CD8-positive, alpha-beta memory T cell (primary cell): Measurements from ENCODE around the gene RAB11FIP2. TPM values are rescaled to one million over a fixed set of nuclear protein-coding genes. Genes with fewer than 3 reads are reported as not detected.
A peak's percentile ranks its signal among the peaks of the same experiment; 100 is the strongest.

Source experiments
- CTCF ChIA-PET: fragments of 350-600 bp; sonication (Branson Sonifier 250); formaldehyde crosslinking; loops from one replicate; lab custom pipeline; 2021; ENCODE audit warnings: antibody characterized with exemption; lab: Charles Lee
- POLR2A ChIA-PET: fragments of 350-600 bp; sonication (Branson Sonifier 250); formaldehyde crosslinking; loops from one replicate; lab custom pipeline; 2021; ENCODE audit warnings: antibody characterized with exemption; lab: Charles Lee
- DNase-seq, 5 donors: peaks; one replicate each; pipeline versions ENCODE4 v3.0.0 to v3.0.0-alpha.2; 2020 to 2022; ENCODE audit warnings: mixed read lengths in 1 of 5
- H3K27ac ChIP-seq: one replicate; pipeline ENCODE4 v1.7.0; 2013; ENCODE audit warnings: low read depth, mild to moderate bottlenecking, low read length, moderate library complexity
- H3K27me3 ChIP-seq: 2 replicates; pipeline ENCODE4 v1.7.0; 2013; ENCODE audit warnings: low read length, mild to moderate bottlenecking; ENCODE audit not compliant: insufficient read depth, poor library complexity, severe bottlenecking
- H3K36me3 ChIP-seq: 2 replicates; pipeline ENCODE4 v1.7.0; 2013; ENCODE audit warnings: mild to moderate bottlenecking, low read length, moderate library complexity; ENCODE audit not compliant: insufficient read depth
- H3K4me1 ChIP-seq: 2 replicates; pipeline ENCODE4 v1.7.0; 2013; ENCODE audit warnings: mild to moderate bottlenecking, low read length, moderate library complexity; ENCODE audit not compliant: insufficient read depth
- H3K4me3 ChIP-seq: 2 replicates; pipeline ENCODE4 v1.7.0; 2013; ENCODE audit warnings: mild to moderate bottlenecking, low read length
- H3K9me3 ChIP-seq: 2 replicates; pipeline ENCODE4 v1.7.0; 2013; ENCODE audit warnings: mild to moderate bottlenecking, low read length
- H3K27ac Mint-ChIP-seq, 8 donors: one replicate each; pipeline ENCODE4 v1.8.0; 2020 to 2021; ENCODE audit warnings: mixed read lengths in 8 of 8, mild to moderate bottlenecking in 6 of 8, inconsistent platforms in 3 of 8, moderate library complexity in 3 of 8
- H3K27me3 Mint-ChIP-seq, 2 donors: one replicate each; pipeline ENCODE4 v1.8.0; 2020 to 2021; ENCODE audit warnings: mixed read lengths in 2 of 2, mild to moderate bottlenecking in 1 of 2, moderate library complexity in 1 of 2
- H3K36me3 Mint-ChIP-seq, 3 donors: one replicate each; pipeline ENCODE4 v1.8.0; 2020 to 2021; ENCODE audit warnings: mixed read lengths in 3 of 3, inconsistent platforms in 1 of 3, mild to moderate bottlenecking in 1 of 3
- H3K4me1 Mint-ChIP-seq, 3 donors: one replicate each; pipeline ENCODE4 v1.8.0; 2020 to 2021; ENCODE audit warnings: mixed read lengths in 3 of 3, inconsistent platforms in 1 of 3, mild to moderate bottlenecking in 1 of 3
- H3K4me3 Mint-ChIP-seq, 7 donors: one replicate each; pipeline ENCODE4 v1.8.0; 2020 to 2021; ENCODE audit warnings: mixed read lengths in 7 of 7, mild to moderate bottlenecking in 6 of 7, moderate library complexity in 4 of 7, inconsistent platforms in 2 of 7
- H3K9me3 Mint-ChIP-seq, 5 donors: one replicate each; pipeline ENCODE4 v1.8.0; 2020 to 2022; ENCODE audit warnings: mixed read lengths in 5 of 5, mild to moderate bottlenecking in 3 of 5, moderate library complexity in 2 of 5, inconsistent platforms in 1 of 5
- polyA plus RNA-seq: library from polyadenylated mRNA; unstranded; fragments of 300-500 nt; fragmentation: Illumina TruSeq; gene quantifications from one replicate; pipeline ENCODE4 v1.2.3, GENCODE V29; 2021
- total RNA-seq, 2 experiments: library from RNA; stranded (reverse); gene quantifications; one replicate each; pipeline ENCODE4 v1.2.3, GENCODE V29; 2021

Gene RAB11FIP2
- total and polyA plus RNA-seq, 3 experiments from 2014 or later: 9.8 to 10.5 (median 10.1) TPM

GRCh38 chr10:118031351-118032075 is 15.2 kb downstream of the RAB11FIP2 start:
- H3K36me3 ChIP-seq: no peaks in the 10 kb centered on the region
- H3K27ac Mint-ChIP-seq: no peak overlapping the region
- H3K4me1 Mint-ChIP-seq: peaks cover 12 to 33% (median 33%) of the 10 kb centered on the region in 3 donors
- ChIA-PET POLR2A (no interaction called here), CTCF (no interaction called here)
- no peak overlapping the region for H3K4me3 ChIP-seq
- H3K4me3 Mint-ChIP-seq: no peak overlapping the region
- H3K27me3 Mint-ChIP-seq: no peaks in the 10 kb centered on the region
- no peak overlapping the region for H3K27ac ChIP-seq
- peaks cover 17% of the 10 kb centered on the region for H3K4me1 ChIP-seq
- H3K9me3 ChIP-seq: no peaks in the 10 kb centered on the region
- peaks cover 0 to 33% (median 16%) of the 10 kb centered on the region in 3 donors for H3K36me3 Mint-ChIP-seq
- H3K27me3 ChIP-seq: no peaks in the 10 kb centered on the region
- no peaks in the 10 kb centered on the region for H3K9me3 Mint-ChIP-seq
- no peak for DNase-seq

- Mint-ChIP-seq H3K4me3 (no peak overlapping the region), H3K4me1 (peaks cover 7 to 26% (median 21%) of the 10 kb centered on the region in 3 donors), H3K9me3 (no peaks in the 10 kb centered on the region), H3K36me3 (peaks cover 0 to 18% (median 17%) of the 10 kb centered on the region in 3 donors), H3K27ac (no peak overlapping the region), H3K27me3 (no peaks in the 10 kb centered on the region)
- Histone ChIP-seq H3K4me1 (no peaks in the 10 kb centered on the region), H3K27me3 (no peaks in the 10 kb centered on the region), H3K4me3 (no peak overlapping the region), H3K36me3 (no peaks in the 10 kb centered on the region), H3K9me3 (no peaks in the 10 kb centered on the region), H3K27ac (no peak overlapping the region)
- ChIA-PET POLR2A (no interaction called here), CTCF (no interaction called here)
- DNase-seq: no peak
Observed at GRCh38 chr10:118028619-118029018, 18.1 kb downstream of the RAB11FIP2 start.

- POLR2A ChIA-PET: no interaction called here
- no peaks in the 10 kb centered on the region for H3K9me3 Mint-ChIP-seq
Observed at GRCh38 chr10:118027397-118027796, 19.3 kb downstream of the RAB11FIP2 start.

GRCh38 chr10:118026936-118027335 is 19.8 kb downstream of the RAB11FIP2 start:
- Histone ChIP-seq H3K4me1 (no peaks in the 10 kb centered on the region), H3K27me3 (no peaks in the 10 kb centered on the region), H3K4me3 (no peak overlapping the region), H3K36me3 (no peaks in the 10 kb centered on the region), H3K27ac (no peak overlapping the region), H3K9me3 (no peaks in the 10 kb centered on the region)
- Mint-ChIP-seq H3K4me3 (no peak overlapping the region), H3K36me3 (peaks cover 0 to 13% (median 9%) of the 10 kb centered on the region in 3 donors), H3K27me3 (no peaks in the 10 kb centered on the region), H3K27ac (no peak overlapping the region), H3K4me1 (peaks cover 7 to 26% (median 21%) of the 10 kb centered on the region in 3 donors), H3K9me3 (no peaks in the 10 kb centered on the region)
- DNase-seq: no peak
- CTCF ChIA-PET: no interaction called here
- POLR2A ChIA-PET: no interaction called here

More at GRCh38 chr10:118027397-118027796, 19.3 kb downstream of the RAB11FIP2 start:
- no peak for DNase-seq
- CTCF ChIA-PET: no interaction called here
- H3K27me3 ChIP-seq: no peaks in the 10 kb centered on the region
- H3K4me3 ChIP-seq: no peak overlapping the region
- Mint-ChIP-seq H3K36me3 (peaks cover 0 to 13% (median 11%) of the 10 kb centered on the region in 3 donors), H3K27me3 (no peaks in the 10 kb centered on the region), H3K4me3 (no peak overlapping the region), H3K27ac (no peak overlapping the region), H3K4me1 (peaks cover 7 to 26% (median 21%) of the 10 kb centered on the region in 3 donors)
- no peaks in the 10 kb centered on the region for H3K4me1 ChIP-seq
- no peak overlapping the region for H3K27ac ChIP-seq
- no peaks in the 10 kb centered on the region for H3K9me3 ChIP-seq
- no peaks in the 10 kb centered on the region for H3K36me3 ChIP-seq

- H3K9me3 ChIP-seq: no peaks in the 10 kb centered on the region
Observed at GRCh38 chr10:118020365-118020764, 26.4 kb downstream of the RAB11FIP2 start.

GRCh38 chr10:118017850-118018249 is 28.9 kb downstream of the RAB11FIP2 start:
- Histone ChIP-seq H3K4me1 (no peaks in the 10 kb centered on the region), H3K27ac (no peak overlapping the region), H3K9me3 (no peaks in the 10 kb centered on the region), H3K36me3 (peaks cover 3% of the 10 kb centered on the region), H3K27me3 (no peaks in the 10 kb centered on the region), H3K4me3 (no peak overlapping the region)
- Mint-ChIP-seq H3K9me3 (no peaks in the 10 kb centered on the region), H3K27me3 (no peaks in the 10 kb centered on the region), H3K4me3 (no peak overlapping the region), H3K4me1 (peaks cover 0 to 1% (median 0%) of the 10 kb centered on the region in 3 donors), H3K36me3 (peaks cover 0 to 51% (median 19%) of the 10 kb centered on the region in 3 donors), H3K27ac (no peak overlapping the region)
- CTCF ChIA-PET: no interaction called here
- POLR2A ChIA-PET: no interaction called here
- no peak for DNase-seq

More at GRCh38 chr10:118020365-118020764, 26.4 kb downstream of the RAB11FIP2 start:
- H3K27ac ChIP-seq: no peak overlapping the region
- H3K4me1 ChIP-seq: no peaks in the 10 kb centered on the region
- POLR2A ChIA-PET: no interaction called here
- CTCF ChIA-PET: no interaction called here
- no peak for DNase-seq
- Mint-ChIP-seq H3K36me3 (peaks cover 0 to 34% (median 9%) of the 10 kb centered on the region in 3 donors), H3K4me3 (no peak overlapping the region), H3K9me3 (no peaks in the 10 kb centered on the region), H3K27ac (peak overlapping the region in 2 of 8 donors; percentile 8 to 47), H3K4me1 (peaks cover 0 to 1% (median under 1%) of the 10 kb centered on the region in 3 donors), H3K27me3 (no peaks in the 10 kb centered on the region)
- H3K4me3 ChIP-seq: no peak overlapping the region
- no peaks in the 10 kb centered on the region for H3K27me3 ChIP-seq
- no peaks in the 10 kb centered on the region for H3K36me3 ChIP-seq

GRCh38 chr10:118017071-118017740 is 29.5 kb downstream of the RAB11FIP2 start:
- Histone ChIP-seq H3K4me3 (no peak overlapping the region), H3K27me3 (no peaks in the 10 kb centered on the region), H3K4me1 (no peaks in the 10 kb centered on the region), H3K27ac (no peak overlapping the region), H3K9me3 (no peaks in the 10 kb centered on the region), H3K36me3 (peaks cover 3% of the 10 kb centered on the region)
- ChIA-PET CTCF (no interaction called here), POLR2A (no interaction called here)
- Mint-ChIP-seq H3K9me3 (no peaks in the 10 kb centered on the region), H3K27me3 (no peaks in the 10 kb centered on the region), H3K27ac (no peak overlapping the region), H3K36me3 (peaks cover 0 to 52% (median 19%) of the 10 kb centered on the region in 3 donors), H3K4me1 (peaks cover 0 to 1% (median 0%) of the 10 kb centered on the region in 3 donors), H3K4me3 (no peak overlapping the region)
- DNase-seq: no peak

GRCh38 chr10:118012952-118013525 is 33.7 kb downstream of the RAB11FIP2 start:
- H3K4me1 Mint-ChIP-seq: peaks cover 0 to 2% (median 0%) of the 10 kb centered on the region in 3 donors
- no peak for DNase-seq
- peaks cover 4 to 65% (median 25%) of the 10 kb centered on the region in 3 donors for H3K36me3 Mint-ChIP-seq
- Histone ChIP-seq H3K9me3 (no peaks in the 10 kb centered on the region), H3K27ac (no peak overlapping the region), H3K27me3 (no peaks in the 10 kb centered on the region), H3K4me3 (no peak overlapping the region), H3K36me3 (peaks cover 8% of the 10 kb centered on the region), H3K4me1 (no peaks in the 10 kb centered on the region)
- no peaks in the 10 kb centered on the region for H3K9me3 Mint-ChIP-seq
- CTCF ChIA-PET: no interaction called here
- no peak overlapping the region for H3K4me3 Mint-ChIP-seq
- POLR2A ChIA-PET: no interaction called here
- peak overlapping the region in 2 of 8 donors; percentile 14 to 33 for H3K27ac Mint-ChIP-seq
- no peaks in the 10 kb centered on the region for H3K27me3 Mint-ChIP-seq
